B cell (primary cell): Measurements from ENCODE around the gene HPCA.

ENCODE experiments used
- CTCF ChIP-seq: fragments of 200-600 bp; IDR thresholded peaks from one replicate; pipeline ENCODE4 v1.8.0; 2022; ENCODE audit warnings: antibody characterized with exemption, mild to moderate bottlenecking
- EZH2 ChIP-seq: IDR thresholded peaks from 2 replicates; pipeline ENCODE4 v1.6.1; 2012; ENCODE audit warnings: borderline replicate concordance, low read depth, mild to moderate bottlenecking, moderate library complexity, low read length; ENCODE audit not compliant: insufficient read depth, poor library complexity, severe bottlenecking

DNA sequence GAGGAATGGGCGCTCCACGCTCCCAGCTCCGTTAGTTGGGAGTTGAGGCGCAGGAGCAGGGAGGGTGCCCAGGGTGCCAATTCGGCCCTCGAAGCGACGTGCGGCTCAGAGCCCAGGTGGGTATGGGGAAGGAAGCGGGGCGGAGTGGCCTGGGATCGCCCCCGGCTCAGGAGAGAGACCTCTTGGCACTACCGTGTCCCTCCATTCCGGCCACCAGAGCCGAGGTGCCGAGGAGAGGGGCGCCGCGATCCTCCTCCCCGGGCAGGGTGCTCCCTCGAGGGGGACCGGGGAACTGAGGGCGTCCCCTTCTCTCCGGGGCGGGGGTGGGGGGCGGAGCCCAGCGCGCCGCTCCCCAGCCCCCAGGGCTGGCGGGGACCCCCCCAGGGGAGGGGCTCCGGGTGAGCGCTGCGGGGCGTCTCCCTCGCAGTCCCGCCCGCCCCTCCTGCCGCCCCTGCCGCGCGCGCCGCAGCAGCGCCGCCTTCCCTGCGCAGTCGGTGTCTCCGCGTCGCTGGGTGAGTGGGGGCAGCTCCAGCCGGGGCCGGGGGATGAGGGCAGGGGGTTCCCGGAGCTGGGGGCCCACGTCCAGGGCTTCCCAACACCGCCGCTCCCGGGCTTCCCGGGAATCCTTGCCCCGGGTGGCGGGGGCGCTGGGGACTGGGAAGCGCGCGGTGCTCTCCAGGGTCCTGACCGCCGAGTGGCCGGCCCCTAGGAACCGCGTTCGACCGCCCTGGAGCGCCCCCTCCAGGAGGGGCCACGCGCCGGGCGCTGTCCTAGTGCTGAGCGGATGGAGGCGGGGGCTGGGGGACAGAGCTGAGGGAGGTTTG lies at the start of gene HPCA:
- peak; percentile 31 for TF ChIP-seq CTCF
- no peak for TF ChIP-seq EZH2
